ENCODE results near the gene ZFP36L1.

Gene ZFP36L1

DNA sequence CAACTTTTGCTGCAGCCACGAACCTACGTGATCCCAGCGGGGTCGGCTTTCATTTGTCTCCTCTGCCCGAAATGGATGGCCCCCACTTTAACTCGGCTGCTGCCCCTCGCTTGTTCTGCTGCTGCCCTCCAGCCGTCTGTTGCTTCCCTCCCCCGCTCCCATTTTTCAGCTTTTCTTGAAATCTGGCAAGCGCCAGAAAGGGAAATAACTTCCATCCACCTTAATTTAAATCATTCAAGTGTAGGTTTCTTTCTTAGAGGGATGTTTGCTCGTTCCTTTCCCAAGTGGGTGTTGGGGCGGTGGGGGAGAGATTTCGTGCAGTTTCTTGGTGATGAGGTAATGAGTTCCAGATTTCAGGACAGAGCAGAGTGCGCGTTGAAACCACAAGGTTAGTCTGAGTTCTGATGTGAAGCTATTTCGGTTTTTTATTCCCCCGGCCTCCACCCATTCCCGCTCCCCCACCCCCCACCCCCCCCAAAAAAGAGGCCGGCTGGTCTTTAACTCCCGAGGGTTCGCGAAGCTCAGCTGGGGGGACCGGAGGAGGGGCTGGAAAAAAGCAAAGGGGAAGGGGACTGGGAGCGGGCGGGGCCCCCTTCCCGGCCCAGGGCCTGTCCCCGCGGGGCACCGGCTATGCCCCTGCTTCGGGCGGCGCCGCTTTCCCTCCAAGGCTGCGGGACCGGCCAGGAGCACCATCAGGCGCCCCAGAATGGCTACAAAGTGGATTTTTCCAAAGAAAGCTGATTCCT, 2.2 kb upstream of the ZFP36L1 start:
- peak in 1 of 2 experiments; percentile 17 for DNase-seq

DNA sequence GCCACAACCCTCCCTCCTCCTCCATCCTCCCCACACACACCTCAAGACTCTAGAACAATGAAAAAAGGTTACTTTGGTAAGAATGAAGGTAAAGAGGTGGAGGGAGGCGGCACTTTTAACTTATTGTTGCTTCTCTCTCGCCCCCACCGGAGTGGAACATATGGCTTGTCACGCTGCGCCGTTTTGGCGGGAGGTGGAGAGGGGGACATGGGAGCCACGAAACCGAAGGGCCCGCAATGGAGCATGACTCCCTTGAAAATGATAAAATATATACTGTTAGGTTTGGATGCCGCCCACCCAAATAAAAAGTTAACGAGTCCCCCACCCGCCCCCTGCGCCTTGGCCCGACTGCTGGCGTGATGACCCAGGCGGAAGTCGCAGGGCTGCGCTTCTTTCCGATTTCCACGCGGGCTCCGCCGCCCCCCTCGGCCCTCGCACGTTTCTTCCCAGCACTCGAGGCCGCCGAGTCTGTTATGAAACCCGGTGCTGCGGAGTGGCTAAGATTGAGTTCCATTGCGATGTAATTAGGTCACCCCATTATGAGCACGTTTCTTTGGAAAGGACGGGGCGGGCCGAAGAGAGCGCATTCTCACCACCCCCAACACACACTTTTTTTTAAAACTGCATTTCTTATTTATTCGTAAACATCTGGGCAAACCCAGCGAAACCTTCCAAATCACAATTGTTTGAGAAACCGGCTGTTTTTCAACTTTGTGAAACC, 1.4 kb upstream of the ZFP36L1 start:
- DNase-seq: peak; percentile 22 to 30

DNA sequence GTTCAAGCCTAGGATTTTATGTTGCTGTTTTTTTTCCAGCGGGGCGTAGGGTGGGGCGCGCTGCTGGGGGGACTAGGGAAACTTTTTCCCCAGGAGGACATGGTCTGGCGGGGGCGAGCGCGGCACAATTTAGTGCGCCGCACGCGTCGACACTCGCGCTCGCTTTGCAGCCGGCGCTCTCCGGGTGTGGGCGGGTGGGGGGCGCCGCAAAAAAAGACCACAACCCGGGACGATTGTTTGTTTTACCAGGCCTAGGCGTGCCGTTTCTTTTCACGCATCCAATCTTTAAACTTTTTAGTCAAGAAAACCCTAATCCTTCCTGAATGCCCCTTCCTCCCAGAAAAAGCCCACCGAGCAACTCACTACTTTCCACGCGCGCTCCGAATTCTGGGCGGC, 865 bp upstream of the ZFP36L1 start:
- DNase-seq: no peak

DNA sequence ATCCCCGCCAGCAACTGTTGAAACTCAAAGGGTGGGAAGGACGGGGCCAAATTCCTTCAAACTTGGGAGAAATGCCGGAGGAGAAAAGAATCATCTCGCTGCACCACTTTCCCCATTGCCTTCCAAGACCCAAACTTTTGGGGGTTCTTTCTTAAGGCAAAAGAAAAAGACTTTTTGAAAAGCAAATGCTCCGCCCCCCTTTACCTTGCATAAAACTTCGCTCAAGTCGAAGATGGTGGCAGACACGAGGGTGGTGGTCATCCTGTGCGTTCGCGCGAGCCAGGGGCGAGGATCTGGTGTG, 239 bp downstream of the ZFP36L1 start:
- DNase-seq: no peak

DNA sequence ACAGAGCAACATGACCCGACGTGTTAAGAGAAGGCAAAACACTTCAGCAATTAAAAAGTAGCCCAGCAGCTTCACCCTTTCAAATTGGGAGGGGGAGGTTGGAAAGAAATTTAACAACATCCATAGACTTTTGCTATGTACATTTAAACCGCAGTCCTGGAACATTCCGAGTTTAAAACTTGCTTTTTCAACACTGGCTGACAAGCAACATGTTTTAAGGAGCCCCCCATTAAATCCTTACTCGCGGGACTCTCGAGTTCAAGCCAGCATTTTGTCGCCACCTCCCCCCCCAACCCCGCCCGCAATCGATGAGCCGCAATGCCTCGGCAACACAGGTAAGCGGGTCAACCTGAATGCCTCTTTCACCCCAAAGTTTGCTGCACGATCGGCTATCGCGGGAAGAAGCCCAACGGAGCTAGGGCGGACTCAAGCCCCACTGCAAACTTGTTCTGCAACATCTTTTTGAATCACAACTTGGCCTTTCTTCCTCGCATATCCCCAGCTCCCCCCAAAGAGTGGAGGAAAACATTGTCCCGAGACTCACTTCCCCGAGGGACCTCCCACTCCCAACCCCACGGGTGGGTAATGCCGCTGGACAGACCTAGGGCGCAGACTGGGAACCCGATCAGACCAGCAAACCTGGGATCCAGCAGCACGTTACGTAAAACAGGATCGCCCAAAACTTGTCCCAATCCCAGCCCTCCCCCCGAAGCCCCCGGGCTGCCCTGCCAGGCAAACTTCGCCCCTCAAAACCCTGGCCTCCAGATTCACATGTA, 777 bp downstream of the ZFP36L1 start:
- DNase-seq: peak in 1 of 2 experiments; percentile 10

DNA sequence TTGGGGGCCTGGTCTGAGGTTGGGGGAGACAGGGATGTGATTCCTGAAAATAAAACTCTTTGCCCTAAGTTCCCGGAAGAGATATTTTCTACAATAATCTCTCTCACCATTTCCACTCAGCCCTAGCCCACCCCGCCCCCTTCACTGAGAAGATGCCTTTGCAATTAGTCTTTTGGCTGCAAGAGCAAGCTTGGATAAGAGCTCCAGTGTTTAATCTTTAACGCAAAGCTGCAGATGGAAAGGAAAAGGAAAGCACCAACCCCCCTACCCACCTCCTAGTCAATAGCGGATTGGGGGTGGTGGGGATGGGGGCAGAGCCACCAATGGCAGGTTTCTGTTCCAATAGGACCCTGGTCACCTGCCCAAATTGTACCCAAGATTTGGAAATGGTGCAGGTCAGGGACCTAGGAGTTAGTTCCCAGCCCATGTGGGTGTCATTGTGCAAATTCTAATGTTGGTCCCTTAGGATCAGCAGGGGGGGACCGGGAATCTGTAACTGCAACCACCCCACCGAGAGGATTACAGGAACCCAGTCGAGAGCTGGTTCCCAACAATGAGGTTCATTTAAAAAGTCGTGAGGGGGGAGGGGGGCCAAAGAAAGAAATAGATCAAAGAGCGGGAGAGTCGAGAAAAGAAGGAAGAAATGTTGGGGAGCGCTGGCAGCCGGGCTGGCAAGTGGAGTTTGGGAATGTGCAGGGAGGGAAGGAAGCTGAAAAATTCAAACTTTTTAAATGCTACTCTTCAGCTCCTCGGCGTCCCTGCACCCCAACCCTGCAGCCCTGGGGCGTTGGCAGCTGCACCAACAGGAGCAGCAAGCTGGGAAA, 1.6 kb downstream of the ZFP36L1 start:
- DNase-seq: no peak

DNA sequence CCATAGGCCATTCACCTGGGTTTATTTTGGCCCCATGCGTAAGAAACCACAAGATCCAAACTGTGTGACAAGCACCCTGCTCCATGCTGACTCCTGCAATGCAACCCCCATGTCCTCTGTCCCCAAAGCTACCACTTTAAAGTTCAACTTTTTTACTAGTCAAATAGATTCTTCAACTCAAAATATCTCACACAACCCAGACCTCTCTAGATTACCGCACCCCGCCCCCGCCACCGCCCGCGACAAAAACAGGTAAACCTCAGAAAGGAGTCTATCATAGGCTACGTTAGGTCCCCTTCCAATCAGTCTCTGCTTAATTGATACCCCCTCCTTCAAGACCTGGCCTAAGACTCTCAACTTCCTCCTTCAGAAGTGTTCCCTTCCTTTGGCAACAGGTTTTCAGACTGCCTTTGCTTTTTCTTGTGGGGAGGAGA, 2.2 kb downstream of the ZFP36L1 start:
- peak; percentile 29 to 48 for DNase-seq

DNA sequence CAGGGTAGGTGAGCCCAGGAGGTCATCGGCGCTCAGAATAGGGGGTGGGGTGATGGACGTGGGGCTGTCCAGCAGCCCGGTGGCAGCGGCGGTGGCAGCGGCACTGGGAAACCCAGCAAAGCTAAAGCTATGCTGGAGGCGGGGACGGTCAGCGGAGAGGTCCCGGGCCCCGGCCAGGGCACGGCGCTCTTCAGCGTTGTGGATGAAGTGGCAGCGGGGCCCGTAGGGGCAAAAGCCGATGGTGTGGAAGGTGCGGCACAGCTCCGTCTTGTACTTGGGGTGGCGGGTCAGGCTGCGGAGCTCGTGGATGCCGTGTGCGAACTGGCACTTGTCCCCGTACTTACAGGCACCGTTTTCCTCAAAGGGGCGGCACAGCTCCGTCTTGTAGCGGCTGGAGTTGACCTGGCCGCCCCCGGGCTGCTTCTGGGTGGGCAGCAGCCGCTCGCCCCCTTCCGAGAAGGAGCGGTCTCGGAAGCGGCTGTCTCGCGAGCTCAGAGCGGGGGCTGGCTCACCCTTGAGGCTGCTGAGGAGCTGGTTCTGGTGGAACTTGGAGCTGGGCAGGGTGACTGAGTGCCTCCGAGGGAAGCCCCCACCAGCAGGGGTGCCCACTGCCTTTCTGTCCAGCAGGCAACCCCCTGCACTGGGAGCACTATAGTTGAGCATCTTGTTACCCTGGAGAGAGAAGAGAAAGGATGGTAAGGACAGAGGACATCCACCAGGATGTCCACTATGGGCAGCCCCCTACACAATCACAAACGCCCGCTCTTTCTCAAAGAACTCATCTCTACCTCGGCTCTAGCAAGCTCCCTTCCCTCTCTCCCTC, 2.8 kb downstream of the ZFP36L1 start:
- DNase-seq: no peak

DNA sequence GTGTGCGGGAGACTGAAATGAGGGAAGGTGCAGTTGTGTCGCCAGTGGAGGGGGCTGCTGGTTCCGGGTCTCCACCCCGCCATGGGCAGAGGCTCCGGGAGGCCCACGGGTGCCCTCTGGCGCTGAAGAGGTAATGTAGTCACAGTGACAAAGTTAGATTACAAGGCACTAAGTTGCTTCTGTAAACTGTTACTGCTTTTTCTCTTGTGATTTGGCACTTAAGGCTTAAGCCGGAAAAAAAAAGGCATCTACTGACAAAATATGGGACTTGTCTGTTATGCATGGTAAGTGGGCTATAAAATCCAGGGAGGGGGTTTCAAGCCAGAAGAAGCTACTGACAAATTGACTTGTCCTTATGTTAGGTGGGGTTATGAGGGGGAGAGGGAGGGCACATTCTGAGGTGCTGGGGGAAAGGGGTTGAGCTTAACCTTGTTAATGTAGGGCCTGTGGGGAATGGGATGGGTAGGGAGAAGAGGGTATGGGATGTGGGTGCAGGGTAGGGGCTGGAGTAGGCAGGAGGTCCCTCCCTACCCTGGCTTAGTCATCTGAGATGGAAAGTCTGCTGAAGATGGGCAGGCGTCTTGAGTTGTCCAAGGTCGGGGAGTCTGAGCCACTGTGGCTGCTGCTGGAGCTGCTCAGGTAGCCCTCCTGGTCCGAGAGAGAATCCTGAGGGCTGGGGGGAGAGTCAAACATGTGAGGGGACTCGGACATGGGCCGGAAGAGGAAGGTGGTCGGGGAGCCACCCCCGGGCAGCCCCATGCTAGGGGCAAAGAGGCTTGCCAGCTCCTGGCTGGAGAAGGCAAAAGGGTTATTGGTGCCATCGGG, 3.7 kb downstream of the ZFP36L1 start:
- DNase-seq: peak; percentile 87 to 91

DNA sequence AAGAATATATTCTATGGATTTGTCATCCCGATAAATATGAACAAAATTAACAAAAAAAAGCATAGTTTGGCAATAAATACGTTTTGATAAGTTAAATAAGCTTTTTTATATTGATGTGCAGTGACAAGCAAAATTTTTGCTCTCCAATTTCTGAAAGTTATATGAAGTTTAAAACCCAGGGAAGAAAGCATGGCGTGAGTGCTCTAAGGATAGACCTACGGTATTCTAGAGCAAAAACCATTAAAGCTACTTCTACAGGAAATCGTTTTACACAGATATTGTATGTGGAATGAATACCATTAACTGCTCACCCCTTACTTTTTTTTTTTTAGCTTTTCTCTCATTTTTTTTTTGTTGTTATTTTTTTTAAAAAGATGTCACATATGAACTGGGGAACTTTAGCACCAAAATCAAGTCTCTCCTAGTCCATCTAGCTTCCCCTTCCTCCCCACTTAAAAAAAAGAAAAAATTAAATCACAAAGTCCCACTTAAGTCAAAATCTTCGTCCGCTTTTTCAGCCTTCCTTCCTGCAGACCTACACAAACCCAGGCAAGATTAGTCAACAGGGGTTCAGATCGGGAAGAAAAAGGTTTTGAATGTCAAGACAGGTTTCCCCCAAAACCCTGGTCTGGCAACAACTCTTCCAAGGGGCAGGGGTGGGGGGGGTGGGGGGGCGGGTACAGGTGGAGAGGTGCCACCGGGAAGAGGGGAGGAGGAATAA, 4.4 kb downstream of the ZFP36L1 start:
- DNase-seq: no peak

DNA sequence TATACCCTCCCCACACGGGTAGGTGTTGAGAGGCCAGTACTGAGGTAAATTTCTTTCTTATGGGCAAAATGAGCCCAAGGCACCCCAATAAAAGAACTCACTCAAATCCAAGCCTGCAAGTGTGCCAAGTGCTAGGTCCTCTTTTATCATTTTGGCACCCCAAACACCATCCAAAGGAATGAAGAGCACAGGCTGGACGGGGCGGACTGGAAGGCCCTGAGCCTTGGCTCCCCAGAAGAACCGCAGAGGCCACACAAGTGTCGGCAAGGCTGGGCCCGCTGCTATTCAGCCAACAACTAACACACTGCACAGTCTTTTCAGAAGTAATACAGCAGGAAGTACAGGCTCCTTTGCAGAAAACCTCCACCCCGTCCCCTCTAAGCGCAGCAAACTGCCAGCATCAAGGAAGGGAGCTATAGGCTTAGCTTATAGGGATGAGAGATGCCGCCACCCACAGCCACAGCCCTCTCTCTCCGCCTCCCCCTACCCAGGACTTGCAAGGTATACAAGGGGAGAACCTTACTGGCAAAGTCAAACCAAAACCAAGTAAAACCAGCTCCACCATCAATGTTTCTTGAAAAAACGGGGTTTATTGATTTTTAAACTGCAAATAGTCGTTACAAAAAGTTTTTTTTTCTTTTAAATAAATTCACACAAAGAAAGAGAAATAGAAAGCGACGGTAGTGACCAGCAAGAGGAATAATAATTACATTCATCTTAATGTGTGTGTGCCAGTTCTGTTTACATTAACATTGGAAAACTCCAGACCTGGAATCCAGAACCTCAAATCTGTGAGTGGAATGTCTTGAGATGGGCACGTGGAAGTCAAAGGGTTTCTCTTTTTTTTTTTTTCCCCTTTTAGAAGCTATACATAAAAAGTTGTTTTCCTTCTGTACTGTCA, 5.5 kb downstream of the ZFP36L1 start:
- peak in 1 of 2 experiments; percentile 19 for DNase-seq

DNA sequence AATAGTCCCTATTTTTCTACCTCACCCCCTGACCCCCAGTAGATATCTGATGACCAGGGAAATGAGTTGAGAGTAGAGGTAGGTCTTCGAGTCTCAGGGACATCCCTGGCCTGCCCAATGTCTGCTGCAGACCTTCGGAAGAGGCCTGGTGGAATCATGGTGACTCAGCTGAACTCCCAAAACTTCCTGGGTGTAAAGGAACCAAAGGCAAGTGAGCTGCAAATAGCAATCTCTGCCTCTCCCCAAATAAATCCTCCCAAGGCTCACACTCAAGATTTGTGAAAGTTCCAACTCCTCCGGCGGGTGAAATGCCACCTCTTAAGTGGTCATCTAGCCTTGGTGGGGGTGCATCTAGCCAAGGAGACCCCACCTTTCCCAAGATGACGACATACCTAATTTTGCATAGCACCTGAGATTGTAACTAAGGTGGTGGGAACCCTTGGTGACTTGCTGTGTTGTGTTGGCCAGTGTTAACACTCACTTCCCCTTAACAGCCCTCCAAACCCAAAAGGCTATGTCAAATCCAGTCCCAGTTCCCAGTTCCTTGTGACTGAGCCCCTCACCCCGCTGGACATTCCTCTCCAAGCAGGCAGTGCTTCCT, 6.3 kb downstream of the ZFP36L1 start:
- DNase-seq: no peak

DNA sequence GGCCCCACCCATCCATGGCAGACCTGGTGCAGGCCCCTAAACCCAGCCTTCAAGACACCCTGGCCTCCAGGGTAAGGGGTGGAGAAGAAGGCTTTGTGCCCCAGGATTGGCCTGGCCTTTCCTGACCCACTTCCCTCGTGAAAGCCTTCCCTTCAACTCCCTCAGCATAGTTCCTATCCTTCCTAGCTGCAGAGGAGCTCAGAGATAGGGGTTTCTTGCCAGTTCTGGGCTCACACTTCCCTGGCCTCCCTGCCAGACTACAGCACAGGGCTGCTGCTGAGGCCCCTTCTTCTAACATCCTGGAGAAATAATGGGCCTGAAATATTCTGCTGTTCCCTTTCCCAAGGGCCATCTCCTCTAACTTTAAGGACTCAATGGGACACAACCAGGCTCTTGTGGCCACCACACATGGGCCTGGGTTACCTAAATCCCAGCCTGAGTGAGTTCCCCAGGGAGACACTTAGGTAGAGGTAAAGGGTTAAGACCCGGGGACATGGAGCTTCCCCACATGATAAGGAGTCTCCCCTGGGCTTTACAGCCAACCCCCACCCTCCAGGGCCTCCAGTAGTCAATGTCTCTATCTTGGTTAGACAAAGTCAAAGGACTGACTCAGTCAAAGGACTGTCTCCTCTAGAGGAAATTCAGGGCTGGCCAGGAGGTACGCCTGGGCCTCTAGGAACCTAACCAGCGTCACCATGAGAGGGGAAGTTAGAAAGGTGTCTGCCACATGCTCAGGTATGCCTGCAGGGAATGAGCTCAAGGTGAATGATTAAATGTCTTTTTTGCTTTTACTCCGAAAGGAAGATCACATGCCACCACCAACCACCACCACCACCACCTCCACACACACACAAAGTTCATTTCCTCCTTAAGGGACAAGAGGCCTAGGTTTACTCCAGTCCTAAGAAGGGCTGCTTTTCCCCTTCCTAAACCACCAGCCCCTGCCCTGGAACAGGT, 7.1 kb downstream of the ZFP36L1 start:
- no peak for DNase-seq

DNA sequence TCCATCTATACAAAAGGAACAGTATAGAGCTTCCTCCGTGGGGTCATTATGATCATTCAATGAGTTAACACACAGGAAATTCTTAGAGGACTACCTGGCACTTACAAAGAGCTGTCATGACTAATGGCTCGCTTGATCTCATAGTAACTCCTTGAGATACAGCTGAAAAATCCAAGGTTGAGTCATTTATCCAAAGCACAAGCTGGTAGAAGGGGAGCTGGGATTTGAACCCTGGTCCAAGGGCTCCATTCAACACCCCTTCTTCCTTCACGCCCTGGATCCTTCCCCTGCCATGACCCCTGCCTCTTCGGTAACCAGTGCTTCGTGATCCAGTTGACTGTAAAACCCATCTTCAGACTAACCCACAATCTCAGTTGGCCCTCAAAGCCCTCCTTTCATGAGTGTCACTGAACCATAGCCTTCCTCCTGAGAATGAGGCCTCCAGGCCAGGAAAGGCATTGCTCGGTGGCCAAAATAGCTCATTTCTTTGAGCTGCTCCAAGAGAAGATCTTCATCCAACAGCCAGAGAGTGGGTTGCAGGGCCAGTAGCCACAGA, 7.8 kb downstream of the ZFP36L1 start:
- DNase-seq: no peak

DNA sequence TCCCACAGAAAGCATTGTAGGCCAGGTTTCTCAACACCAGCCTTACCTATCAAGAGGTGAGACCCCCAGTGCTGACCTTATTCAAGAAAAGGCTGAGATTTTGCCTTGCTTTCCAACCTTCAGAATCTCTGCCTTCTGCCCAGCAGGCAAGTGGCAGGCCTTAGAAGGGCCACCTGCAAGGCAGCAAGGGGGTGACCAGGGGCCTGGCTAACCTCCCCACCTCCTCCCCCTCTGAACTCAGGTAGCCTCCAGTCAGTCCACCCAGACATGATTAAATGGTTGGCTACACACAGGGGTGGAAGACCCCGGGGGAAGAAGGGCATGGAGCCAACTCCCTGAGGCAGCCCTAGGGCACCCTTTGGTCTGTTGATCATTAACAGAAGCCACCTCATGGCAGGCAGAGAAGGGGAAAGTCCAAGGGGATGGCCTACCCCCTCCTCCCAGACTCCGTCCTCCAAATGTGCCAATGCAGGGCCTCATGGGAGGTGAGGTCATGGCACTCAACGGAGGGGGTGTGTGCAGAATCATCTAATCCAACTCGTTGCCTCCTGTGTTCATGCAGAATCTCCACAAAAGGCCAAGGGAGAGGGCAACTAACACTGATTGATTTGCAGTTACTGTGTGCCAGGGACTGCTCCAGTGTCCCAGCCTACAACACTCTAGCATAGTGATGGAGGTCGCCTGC, 8.5 kb downstream of the ZFP36L1 start:
- DNase-seq: no peak

DNA sequence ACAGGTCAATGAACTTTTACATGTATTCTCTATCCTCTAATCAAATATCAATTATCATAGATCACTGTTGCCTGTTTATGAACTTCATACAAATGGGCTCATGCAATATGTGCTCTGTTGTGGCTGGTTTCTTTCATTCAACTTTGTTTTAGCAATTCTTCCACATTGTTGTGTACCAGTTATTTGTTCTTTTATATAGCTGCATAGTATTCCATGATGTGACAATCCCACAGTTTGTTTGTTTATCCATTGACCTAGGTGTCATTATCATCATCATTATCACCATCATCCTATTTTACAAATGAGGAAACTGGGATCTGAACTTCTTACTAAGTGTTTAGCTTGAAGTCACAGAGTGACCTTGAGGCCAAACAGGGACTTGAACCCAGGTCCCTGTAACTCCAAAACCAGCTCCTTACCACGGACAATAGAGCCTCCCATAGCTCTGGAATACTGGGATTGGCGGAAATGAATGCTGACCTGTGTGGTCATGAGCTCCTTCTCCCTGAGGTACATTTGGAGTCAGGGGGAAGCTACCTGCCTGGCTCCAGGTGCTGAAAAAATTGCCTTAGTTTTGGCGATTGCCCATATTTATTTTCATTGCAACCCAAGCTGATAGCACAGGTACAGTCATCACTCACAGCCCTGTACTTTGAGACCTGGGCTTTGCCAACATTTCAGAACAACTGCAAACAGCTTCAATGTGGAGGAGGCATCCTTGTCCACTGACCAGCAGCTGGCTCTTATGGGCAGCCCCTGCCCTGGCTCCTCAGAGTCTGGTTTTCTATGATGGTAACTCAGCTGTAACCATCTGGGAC, 9.2 kb downstream of the ZFP36L1 start:
- DNase-seq: no peak
